DND-41 (cell line): ENCODE measurements around the gene ZNF320.
"Not testable (repeated sequence)": the region's sequence is repeated elsewhere in the genome, so short reads cannot be mapped to it uniquely, and the experiment has no call there.

Experiments used
- ATAC-seq: fragments of 200-7000 bp; cut with Tn5 transposase; 3 replicates; pipeline ENCODE4 v1.9.1; 2021; ENCODE audit warnings: low read depth; ENCODE audit not compliant: insufficient read depth
- DNase-seq: peaks from one replicate; pipeline ENCODE4 v3.0.0-alpha.2; 2020
- H2AFZ ChIP-seq: 2 replicates; pipeline ENCODE4 v1.6.0; 2012; ENCODE audit warnings: low read depth, low read length
- H3K27ac ChIP-seq: 2 replicates; pipeline ENCODE4 v1.5.1; 2012; ENCODE audit warnings: low read length, inconsistent platforms
- H3K27me3 ChIP-seq: fragments of 200-600 bp; sonication (generic); 2 replicates; pipeline ENCODE4 v1.6.0; 2012; ENCODE audit warnings: low read length, mild to moderate bottlenecking, inconsistent platforms; ENCODE audit not compliant: insufficient read depth, poor library complexity
- H3K36me3 ChIP-seq: 2 replicates; pipeline ENCODE4 v1.5.1; 2012; ENCODE audit warnings: low read length, inconsistent platforms; ENCODE audit not compliant: insufficient read depth
- H3K4me1 ChIP-seq: 2 replicates; pipeline ENCODE4 v1.5.1; 2012; ENCODE audit warnings: mild to moderate bottlenecking, low read length; ENCODE audit not compliant: insufficient read depth
- H3K4me2 ChIP-seq: 2 replicates; pipeline ENCODE4 v1.6.0; 2012; ENCODE audit warnings: mild to moderate bottlenecking, moderate library complexity, low read length, inconsistent platforms; ENCODE audit not compliant: insufficient read depth
- H3K4me3 ChIP-seq, 2 experiments: fragments of 200-600 bp in 1 of 2; shearing (Covaris generic) in 1 of 2; 2 replicates each; pipeline ENCODE4 v1.5.1; 2012 to 2016; ENCODE audit warnings: inconsistent platforms in 2 of 2, low read length in 2 of 2, mild to moderate bottlenecking in 2 of 2, low read depth in 1 of 2, moderate library complexity in 1 of 2
- H3K79me2 ChIP-seq: 2 replicates; pipeline ENCODE4 v1.6.0; 2012; ENCODE audit warnings: low read length, inconsistent platforms; ENCODE audit not compliant: insufficient read depth
- H3K9ac ChIP-seq: 2 replicates; pipeline ENCODE4 v1.6.0; 2012; ENCODE audit warnings: low read depth, mild to moderate bottlenecking, inconsistent platforms, low read length, moderate library complexity
- H3K9me3 ChIP-seq: 2 replicates; pipeline ENCODE4 v1.5.1; 2012; ENCODE audit warnings: low read length, moderate library complexity, mild to moderate bottlenecking, inconsistent platforms; ENCODE audit not compliant: insufficient read depth, severe bottlenecking
- H4K20me1 ChIP-seq: 2 replicates; pipeline ENCODE4 v1.6.0; 2012; ENCODE audit warnings: low read length; ENCODE audit not compliant: insufficient read depth
- CTCF ChIP-seq: IDR thresholded peaks from 2 replicates; pipeline ENCODE4 v1.5.1; 2012; ENCODE audit warnings: borderline replicate concordance, low read length, moderate library complexity, mild to moderate bottlenecking; ENCODE audit not compliant: poor library complexity, severe bottlenecking; ENCODE audit errors: extremely low read depth
- EZH2 ChIP-seq: IDR thresholded peaks from 3 replicates; pipeline ENCODE4 v1.6.1; 2012; ENCODE audit warnings: borderline replicate concordance, low read depth, mild to moderate bottlenecking, moderate library complexity, low read length, inconsistent platforms; ENCODE audit not compliant: severe bottlenecking

ZNF320 gene

GRCh38 chr19:52936954-52937325 lies 39.5 kb upstream of the ZNF320 start:
- DNase-seq (no peak), ATAC-seq (no peak)
- no peak for TF ChIP-seq EZH2
- no peak for TF ChIP-seq CTCF
- Histone ChIP-seq H3K9me3 (no peaks in the 10 kb centered on the region), H3K27me3 (no peaks in the 10 kb centered on the region), H3K79me2 (peaks cover 61% of the 10 kb centered on the region), H2AFZ (no peak overlapping the region), H3K9ac (no peak overlapping the region), H3K27ac (no peak overlapping the region), H4K20me1 (no peaks in the 10 kb centered on the region), H3K4me1 (peaks cover 23% of the 10 kb centered on the region), H3K4me2 (no peak overlapping the region), H3K36me3 (peaks cover 17% of the 10 kb centered on the region), H3K4me3 (no peak overlapping the region)

- Histone ChIP-seq H3K4me3 (no peak overlapping the region), H2AFZ (no peak overlapping the region), H3K9ac (no peak overlapping the region), H4K20me1 (no peaks in the 10 kb centered on the region), H3K4me2 (no peak overlapping the region), H3K27me3 (no peaks in the 10 kb centered on the region), H3K79me2 (peaks cover 58% of the 10 kb centered on the region), H3K36me3 (peaks cover 17% of the 10 kb centered on the region), H3K9me3 (no peaks in the 10 kb centered on the region), H3K27ac (no peak overlapping the region), H3K4me1 (peaks cover 17% of the 10 kb centered on the region)
- TF ChIP-seq EZH2: no peak
- TF ChIP-seq CTCF: no peak
- DNase-seq (no peak), ATAC-seq (no peak)
Observed at GRCh38 chr19:52936151-52936953, 38.9 kb upstream of the ZNF320 start.

- H3K4me2 ChIP-seq: no peak overlapping the region
- peaks cover 17% of the 10 kb centered on the region for H3K36me3 ChIP-seq
- TF ChIP-seq EZH2: no peak
- no peak for TF ChIP-seq CTCF
- H2AFZ ChIP-seq: no peak overlapping the region
- no peak overlapping the region for H3K9ac ChIP-seq
- H3K27me3 ChIP-seq: no peaks in the 10 kb centered on the region
- peaks cover 53% of the 10 kb centered on the region for H3K79me2 ChIP-seq
- H3K9me3 ChIP-seq: no peaks in the 10 kb centered on the region
- H3K4me3 ChIP-seq: no peak overlapping the region
- H4K20me1 ChIP-seq: no peaks in the 10 kb centered on the region
- ATAC-seq (no peak), DNase-seq (no peak)
- peaks cover 8% of the 10 kb centered on the region for H3K4me1 ChIP-seq
- H3K27ac ChIP-seq: no peak overlapping the region
Observed at GRCh38 chr19:52935434-52935833, 38.0 kb upstream of the ZNF320 start.

GRCh38 chr19:52924641-52925040 lies 27.2 kb upstream of the ZNF320 start:
- not testable (repeated sequence) for H3K4me2 ChIP-seq, H3K9me3 ChIP-seq, ATAC-seq, H3K9ac ChIP-seq, H3K27me3 ChIP-seq, DNase-seq, H2AFZ ChIP-seq, H3K4me3 ChIP-seq, H3K27ac ChIP-seq, H4K20me1 ChIP-seq
- H3K36me3 ChIP-seq: peaks cover 17% of the 10 kb centered on the region
- peaks cover 28% of the 10 kb centered on the region for H3K4me1 ChIP-seq
- peaks cover 20% of the 10 kb centered on the region for H3K79me2 ChIP-seq
